ENCODE data around the gene MIAT.

DNA sequence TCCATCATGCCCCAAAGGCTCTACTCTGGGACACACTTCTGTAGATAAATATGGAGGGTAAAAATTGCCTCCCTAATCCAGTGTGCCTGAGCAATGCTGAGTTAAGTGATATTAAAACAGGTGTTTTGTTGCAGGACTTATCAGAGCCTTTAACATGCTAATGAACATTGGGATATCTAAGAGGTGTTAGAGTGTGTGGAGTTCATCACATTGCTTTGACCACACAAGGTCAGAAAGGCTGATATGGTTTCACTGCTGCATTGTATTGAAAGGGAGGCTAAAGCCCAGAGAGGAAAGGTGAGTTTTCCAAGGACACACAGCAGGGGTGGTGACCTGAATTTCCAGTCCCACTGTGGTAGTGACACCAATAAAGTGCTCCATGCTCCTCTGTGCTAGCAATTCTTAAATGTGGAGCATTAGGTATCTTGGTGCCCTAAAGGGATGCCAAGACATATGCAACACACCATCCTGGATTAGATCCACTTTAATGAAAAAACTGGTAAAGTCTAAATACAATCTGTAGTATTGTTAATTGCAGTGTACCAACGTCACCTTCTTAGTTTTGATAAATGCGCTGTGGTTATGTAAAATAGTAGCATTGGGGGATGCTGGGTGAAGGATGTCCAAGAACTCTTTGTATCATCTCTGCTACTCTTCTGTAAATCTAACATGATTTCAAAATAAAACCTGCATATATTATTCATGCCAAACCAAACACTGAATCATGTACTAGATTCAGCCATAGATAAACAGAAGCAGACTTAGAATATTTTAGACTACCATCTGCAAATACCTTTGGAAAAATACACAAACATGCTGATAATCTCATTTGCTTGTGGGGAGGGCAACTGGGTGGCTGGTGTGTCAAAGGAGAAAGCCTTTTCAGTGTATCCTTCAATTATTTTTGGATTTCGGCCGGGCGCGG, 45.8 kb downstream of the MIAT start:
- no peak for TF ChIP-seq POLR2A (IDR thresholded peaks at IDR 0.05; ENCODE audit: low read depth, low read length)
- TF ChIP-seq POLR2AphosphoS5 (IDR thresholded peaks at IDR 0.05; ENCODE audit: low read depth, low read length): no peak
- no peak for TF ChIP-seq TAF1 (IDR thresholded peaks at IDR 0.05; ENCODE audit: low read depth, low read length)
- no peak for TF ChIP-seq SPI1 (IDR thresholded peaks at IDR 0.05; ENCODE audit: low read depth, low read length)

Measured in GM12891 (cell line).